Peyer's patch (tissue), 4 donors: Measurements from ENCODE around the gene ADAMTSL3. TPM values are rescaled to one million over a fixed set of nuclear protein-coding genes. Genes with fewer than 3 reads are reported as not detected.

Experiments used
- DNase-seq, 3 donors: peaks; one replicate each; pipeline ENCODE4 v3.0.0-alpha.2; 2017 to 2019
- H3K27ac ChIP-seq, 4 donors: fragments of 200-600 bp; sonication (generic); one replicate each; pipeline ENCODE4 v1.5.1; 2016 to 2019
- H3K27me3 ChIP-seq, 2 donors: fragments of 200-600 bp; sonication (generic); one replicate each; pipeline ENCODE4 v1.5.1; 2019
- H3K36me3 ChIP-seq, 3 donors: fragments of 200-600 bp; sonication (generic); one replicate each; pipeline ENCODE4 v1.5.1; 2016 to 2019
- H3K4me1 ChIP-seq, 4 donors: fragments of 200-600 bp; sonication (generic); one replicate each; pipeline ENCODE4 v1.5.1; 2016 to 2019
- H3K4me3 ChIP-seq, 4 donors: fragments of 200-600 bp; sonication (generic); 1 replicate in 3 of 4; 2 replicates in 1 of 4; pipeline ENCODE4 v1.5.1; 2016 to 2019; ENCODE audit warnings: mild to moderate bottlenecking in 1 of 4
- H3K9me3 ChIP-seq, 4 donors: fragments of 200-600 bp; sonication (generic); one replicate each; pipeline ENCODE4 v1.5.1; 2016 to 2019; ENCODE audit warnings: mild to moderate bottlenecking in 1 of 4
- POLR2A ChIP-seq, 2 donors: fragments of 450-650 bp; IDR thresholded peaks; one replicate each; pipeline ENCODE4 v1.5.1; 2017; ENCODE audit warnings: antibody characterized with exemption in 2 of 2, mild to moderate bottlenecking in 2 of 2, moderate library complexity in 2 of 2
- total RNA-seq, 4 donors: library from RNA; depleted of rRNA; stranded (reverse); fragments of >200 nt; gene quantifications; one replicate each; pipeline ENCODE4 v1.1.0, GENCODE V29; 2016
- TF ChIP-seq, protein P1 (sequence below), 6 experiments: fragments of 450-650 bp in 4 of 6; fragments of 200-600 bp in 2 of 6; sonication (generic) in 1 of 6; IDR thresholded peaks; one replicate each; pipeline ENCODE4 v1.5.1; 2017 to 2019; ENCODE audit warnings: antibody characterized with exemption in 6 of 6, mild to moderate bottlenecking in 3 of 6, moderate library complexity in 1 of 6

The ADAMTSL3 gene, protein sequence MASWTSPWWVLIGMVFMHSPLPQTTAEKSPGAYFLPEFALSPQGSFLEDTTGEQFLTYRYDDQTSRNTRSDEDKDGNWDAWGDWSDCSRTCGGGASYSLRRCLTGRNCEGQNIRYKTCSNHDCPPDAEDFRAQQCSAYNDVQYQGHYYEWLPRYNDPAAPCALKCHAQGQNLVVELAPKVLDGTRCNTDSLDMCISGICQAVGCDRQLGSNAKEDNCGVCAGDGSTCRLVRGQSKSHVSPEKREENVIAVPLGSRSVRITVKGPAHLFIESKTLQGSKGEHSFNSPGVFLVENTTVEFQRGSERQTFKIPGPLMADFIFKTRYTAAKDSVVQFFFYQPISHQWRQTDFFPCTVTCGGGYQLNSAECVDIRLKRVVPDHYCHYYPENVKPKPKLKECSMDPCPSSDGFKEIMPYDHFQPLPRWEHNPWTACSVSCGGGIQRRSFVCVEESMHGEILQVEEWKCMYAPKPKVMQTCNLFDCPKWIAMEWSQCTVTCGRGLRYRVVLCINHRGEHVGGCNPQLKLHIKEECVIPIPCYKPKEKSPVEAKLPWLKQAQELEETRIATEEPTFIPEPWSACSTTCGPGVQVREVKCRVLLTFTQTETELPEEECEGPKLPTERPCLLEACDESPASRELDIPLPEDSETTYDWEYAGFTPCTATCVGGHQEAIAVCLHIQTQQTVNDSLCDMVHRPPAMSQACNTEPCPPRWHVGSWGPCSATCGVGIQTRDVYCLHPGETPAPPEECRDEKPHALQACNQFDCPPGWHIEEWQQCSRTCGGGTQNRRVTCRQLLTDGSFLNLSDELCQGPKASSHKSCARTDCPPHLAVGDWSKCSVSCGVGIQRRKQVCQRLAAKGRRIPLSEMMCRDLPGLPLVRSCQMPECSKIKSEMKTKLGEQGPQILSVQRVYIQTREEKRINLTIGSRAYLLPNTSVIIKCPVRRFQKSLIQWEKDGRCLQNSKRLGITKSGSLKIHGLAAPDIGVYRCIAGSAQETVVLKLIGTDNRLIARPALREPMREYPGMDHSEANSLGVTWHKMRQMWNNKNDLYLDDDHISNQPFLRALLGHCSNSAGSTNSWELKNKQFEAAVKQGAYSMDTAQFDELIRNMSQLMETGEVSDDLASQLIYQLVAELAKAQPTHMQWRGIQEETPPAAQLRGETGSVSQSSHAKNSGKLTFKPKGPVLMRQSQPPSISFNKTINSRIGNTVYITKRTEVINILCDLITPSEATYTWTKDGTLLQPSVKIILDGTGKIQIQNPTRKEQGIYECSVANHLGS (N-terminal part only)
- total RNA-seq, result 1 to 10 TPM in 3 of 4 donors, under 1 TPM in 1; 0.94 to 9.1 (median 2.8) TPM

DNA sequence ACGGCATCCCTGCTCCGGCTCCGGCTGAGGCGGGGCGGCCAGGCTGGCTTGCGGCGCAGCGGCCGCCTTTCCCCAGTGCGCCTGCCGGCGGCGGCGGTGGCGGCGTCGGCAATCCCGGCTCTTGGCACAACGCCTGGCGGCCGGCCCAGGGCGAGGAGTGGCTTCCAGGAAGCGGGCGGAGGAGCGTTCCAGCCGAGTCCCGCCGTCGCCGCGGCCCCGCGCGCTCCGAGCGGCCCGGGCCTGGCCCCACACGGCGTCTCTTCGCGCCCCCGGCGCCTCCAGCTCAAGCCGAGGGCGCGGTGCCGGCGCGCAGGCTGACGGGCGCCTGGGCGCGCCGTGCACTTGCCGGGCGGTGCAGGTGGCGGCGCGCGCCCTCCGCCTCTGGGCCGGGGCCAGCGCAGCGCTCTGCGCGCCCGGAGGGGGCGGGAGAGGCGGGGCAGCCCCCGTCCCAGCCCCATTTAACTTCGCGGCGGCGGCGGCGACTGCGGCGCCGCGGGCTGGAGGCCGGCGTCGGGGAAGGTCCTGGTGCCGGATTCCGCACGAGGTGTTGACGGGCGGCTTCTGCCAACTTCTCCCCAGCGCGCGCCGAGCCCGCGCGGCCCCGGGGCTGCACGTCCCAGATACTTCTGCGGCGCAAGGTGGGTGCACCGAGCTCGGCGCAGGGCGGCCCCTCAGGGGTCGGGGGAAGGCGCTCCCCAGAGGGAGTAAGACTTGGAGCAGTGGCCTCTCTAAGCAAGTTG, at the start of gene ADAMTSL3:
ADAMTSL3 (plus strand) TSS at position 485 of the 740 bp plus-strand sequence. CDS start 1,639 bp downstream, outside the sequence.
- peak in 1 of 3 donors; percentile 66 for DNase-seq
- TF ChIP-seq, protein P1, sequence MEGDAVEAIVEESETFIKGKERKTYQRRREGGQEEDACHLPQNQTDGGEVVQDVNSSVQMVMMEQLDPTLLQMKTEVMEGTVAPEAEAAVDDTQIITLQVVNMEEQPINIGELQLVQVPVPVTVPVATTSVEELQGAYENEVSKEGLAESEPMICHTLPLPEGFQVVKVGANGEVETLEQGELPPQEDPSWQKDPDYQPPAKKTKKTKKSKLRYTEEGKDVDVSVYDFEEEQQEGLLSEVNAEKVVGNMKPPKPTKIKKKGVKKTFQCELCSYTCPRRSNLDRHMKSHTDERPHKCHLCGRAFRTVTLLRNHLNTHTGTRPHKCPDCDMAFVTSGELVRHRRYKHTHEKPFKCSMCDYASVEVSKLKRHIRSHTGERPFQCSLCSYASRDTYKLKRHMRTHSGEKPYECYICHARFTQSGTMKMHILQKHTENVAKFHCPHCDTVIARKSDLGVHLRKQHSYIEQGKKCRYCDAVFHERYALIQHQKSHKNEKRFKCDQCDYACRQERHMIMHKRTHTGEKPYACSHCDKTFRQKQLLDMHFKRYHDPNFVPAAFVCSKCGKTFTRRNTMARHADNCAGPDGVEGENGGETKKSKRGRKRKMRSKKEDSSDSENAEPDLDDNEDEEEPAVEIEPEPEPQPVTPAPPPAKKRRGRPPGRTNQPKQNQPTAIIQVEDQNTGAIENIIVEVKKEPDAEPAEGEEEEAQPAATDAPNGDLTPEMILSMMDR (IDR thresholded peaks at IDR 0.05), result no peak
- no peak for TF ChIP-seq POLR2A (IDR thresholded peaks at IDR 0.05)
- Histone ChIP-seq H3K27me3 (no peaks in the 10 kb centered on the region), H3K9me3 (peaks cover 0 to 4% (median 0%) of the 10 kb centered on the region in 4 donors), H3K36me3 (no peaks in the 10 kb centered on the region), H3K4me3 (peak within 1 kb of the TSS; percentile 6 to 49 (median 27)), H3K27ac (peak within 1 kb of the TSS in 2 of 4 donors; percentile 10 to 56), H3K4me1 (peaks cover 0 to 5% (median 0%) of the 10 kb centered on the region in 4 donors)

DNA sequence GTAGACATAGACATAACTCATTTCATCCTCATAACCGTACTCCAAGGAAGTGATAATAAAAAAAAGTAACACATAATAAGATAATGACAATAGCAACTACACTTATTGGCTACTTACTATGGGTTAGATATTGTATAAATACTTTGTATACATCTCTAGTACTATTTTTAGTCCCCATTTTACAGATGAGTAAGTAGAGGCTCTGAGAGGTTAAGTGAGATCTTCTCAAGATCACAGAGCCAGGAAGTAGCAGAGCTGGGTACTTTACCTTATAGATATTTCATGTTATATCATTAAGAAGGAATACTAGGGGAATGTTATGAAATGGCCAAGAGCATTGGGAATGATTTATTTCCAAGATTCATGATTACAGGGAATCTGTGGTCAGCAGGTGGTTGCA, 49.4 kb upstream of the ADAMTSL3 start:
- no peaks in the 10 kb centered on the region for H3K4me1 ChIP-seq
- no peak overlapping the region for H3K4me3 ChIP-seq
- TF ChIP-seq POLR2A (IDR thresholded peaks at IDR 0.05), result no peak
- TF ChIP-seq, protein P1 (IDR thresholded peaks at IDR 0.05), result no peak
- DNase-seq, result no peak
- H3K27ac ChIP-seq, result no peak overlapping the region
- no peaks in the 10 kb centered on the region for H3K36me3 ChIP-seq
- no peaks in the 10 kb centered on the region for H3K9me3 ChIP-seq
- no peaks in the 10 kb centered on the region for H3K27me3 ChIP-seq

DNA sequence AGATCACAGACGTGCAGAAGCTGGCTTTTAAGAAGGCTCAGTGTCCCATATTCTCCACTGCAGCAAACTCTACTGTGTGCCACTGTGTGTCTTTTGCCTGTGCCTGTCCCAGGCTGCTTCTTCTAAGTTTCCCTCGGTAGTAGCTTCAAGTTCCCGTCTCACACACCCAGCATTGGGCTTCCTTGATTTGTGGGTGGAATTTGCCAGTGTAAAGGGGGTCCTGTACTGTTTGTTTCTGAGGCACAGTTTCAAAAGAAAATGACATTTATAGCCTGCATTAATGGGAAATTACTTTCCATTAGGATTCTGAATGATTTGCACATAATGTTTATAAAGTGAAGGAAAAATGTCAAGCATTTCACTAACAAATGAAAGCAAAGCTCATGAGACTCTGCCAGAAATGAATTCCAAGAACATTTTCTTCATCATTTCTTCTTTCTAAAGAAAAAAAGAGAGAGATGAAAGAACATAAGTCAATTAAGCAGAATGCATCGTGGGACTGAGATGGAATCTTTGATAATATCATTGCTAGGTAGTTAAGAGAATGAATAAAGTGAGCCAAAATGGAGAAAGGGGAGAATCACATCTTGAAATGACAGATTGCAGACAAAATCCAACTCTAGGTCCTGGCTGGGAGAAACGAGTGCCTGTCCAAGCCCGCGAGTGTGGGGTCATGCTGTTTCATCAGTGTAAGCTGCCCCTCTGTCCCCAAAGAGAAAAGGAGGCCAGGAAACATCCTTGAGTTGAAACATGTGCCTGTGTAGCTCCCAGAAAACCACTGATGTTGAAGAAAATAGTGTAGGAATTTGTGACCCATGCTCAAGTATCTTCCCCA, 48.6 kb upstream of the ADAMTSL3 start:
- no peak for DNase-seq
- TF ChIP-seq POLR2A (IDR thresholded peaks at IDR 0.05), result no peak
- TF ChIP-seq, protein P1 (IDR thresholded peaks at IDR 0.05), result no peak
- H3K36me3 ChIP-seq, result no peaks in the 10 kb centered on the region
- H3K27me3 ChIP-seq, result no peaks in the 10 kb centered on the region
- H3K4me3 ChIP-seq, result no peak overlapping the region
- no peaks in the 10 kb centered on the region for H3K4me1 ChIP-seq
- no peaks in the 10 kb centered on the region for H3K9me3 ChIP-seq
- H3K27ac ChIP-seq, result no peak overlapping the region

DNA sequence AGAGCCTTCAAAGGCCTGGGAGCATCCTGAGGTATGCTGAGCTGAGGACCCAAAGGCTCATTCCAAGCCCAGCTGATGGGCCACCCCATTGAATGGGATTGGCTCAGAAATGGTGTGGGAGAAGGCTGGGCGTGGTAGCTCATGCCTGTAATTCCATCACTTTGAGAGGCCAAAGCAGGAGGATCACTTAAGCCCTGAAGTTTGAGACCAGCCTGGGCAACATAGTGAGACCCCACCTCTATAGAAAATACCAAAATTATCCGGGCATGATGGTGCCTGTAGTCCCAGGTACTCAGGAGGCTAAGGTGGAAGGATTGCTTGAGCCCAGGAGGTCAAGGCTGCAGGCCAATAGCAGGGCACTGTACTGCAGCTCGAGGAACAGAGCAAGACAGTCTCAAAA, 43.8 kb upstream of the ADAMTSL3 start:
- Histone ChIP-seq H3K4me3 (no peak overlapping the region), H3K4me1 (no peaks in the 10 kb centered on the region), H3K9me3 (no peaks in the 10 kb centered on the region), H3K27ac (no peak overlapping the region), H3K27me3 (no peaks in the 10 kb centered on the region), H3K36me3 (no peaks in the 10 kb centered on the region)
- no peak for DNase-seq
- TF ChIP-seq, protein P1 (IDR thresholded peaks at IDR 0.05), result no peak
- no peak for TF ChIP-seq POLR2A (IDR thresholded peaks at IDR 0.05)
